HG03159 (cell line): Measurements from ENCODE around the gene CD1B.
"Not testable (repeated sequence)": the region's sequence is repeated elsewhere in the genome, so short reads cannot be mapped to it uniquely, and the experiment has no call there.

Experiments used
- ATAC-seq: cut with Tn5 transposase; IDR thresholded peaks from one replicate; pipeline ENCODE4 v1.9.1; 2021; ENCODE audit warnings: mild to moderate bottlenecking, moderate library complexity; ENCODE audit not compliant: unreplicated experiment

Gene CD1B

GRCh38 chr1:158331481-158332150 lies at the start of gene CD1B:
CD1B (minus strand) TSS chr1:158331531; CDS start chr1:158331423, 108 bp downstream.
- ATAC-seq = no peak

DNA sequence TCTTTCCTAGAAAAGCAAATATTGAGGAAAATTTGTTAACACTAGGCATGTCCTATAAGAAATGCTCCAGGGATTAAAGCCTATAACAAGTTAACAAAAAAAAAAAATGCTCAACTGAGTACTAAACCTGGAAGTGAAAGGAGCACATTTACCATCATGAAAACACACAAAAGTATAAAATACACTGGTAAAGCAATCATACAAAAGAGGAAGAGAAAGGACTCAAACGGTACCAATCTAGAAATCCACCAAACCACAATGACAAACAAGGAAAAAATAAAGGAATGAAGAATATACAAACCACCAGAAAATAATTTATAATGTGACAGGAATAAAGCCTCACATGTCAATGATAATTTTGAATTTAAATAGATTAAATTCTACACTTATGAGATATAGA lies 43.5 kb upstream of the CD1B start:
- ATAC-seq = no peak

- not testable (repeated sequence) for ATAC-seq
Observed at GRCh38 chr1:158374101-158374500, 42.8 kb upstream of the CD1B start.

DNA sequence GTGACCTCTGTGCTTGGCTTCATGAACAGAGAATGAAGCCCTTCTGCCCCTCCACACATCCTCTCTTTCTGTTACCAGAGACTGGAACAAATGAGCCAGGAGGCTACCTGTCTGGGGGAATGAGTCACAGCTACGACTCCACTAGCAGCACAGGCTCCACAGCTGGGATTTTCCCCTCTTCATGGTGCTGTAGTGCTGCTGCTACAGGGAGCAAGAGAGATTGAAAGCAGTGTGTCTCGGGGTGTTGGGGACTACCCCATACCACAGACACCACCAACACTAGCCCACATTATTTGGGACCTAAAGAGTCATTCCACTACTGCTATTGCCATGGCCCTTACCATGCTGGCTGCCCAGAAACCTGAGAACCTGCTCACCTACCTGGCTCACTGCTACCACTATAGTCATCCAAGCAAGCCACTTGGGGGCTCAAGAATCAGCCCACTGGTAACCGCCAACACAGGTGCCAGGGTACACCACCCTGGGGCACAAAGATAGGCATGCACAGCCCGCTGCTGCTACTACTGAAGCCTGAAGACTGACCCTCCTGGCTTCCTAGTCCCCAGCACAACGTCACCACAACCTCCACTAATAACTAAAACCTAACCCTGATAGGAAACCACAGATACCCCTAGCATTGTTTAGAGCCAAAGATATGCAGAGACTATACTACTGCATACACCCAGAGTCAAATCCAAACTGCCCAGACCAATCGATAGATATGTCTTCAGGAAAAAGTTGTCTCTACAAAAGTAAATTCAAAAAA lies 40.0 kb upstream of the CD1B start:
- peak; percentile 93 for ATAC-seq

DNA sequence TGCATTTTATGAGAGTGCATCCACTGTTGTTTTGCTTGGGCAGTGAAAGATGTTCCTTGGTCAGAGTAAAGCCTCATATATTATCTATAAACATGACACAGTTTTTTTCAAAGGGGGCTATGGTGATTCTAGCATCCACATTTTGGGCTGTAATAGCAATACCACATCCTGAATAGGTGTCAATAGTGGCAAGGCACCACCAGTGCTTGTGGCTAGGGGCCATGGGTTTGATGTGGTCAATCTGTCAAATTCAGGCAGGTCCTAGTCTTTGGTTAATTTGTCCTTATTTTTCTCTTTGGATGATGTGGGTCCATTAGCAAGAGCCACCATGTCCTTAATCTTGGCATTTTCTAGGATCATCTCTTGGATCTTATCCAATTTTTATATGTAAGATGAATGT lies 35.5 kb upstream of the CD1B start:
- ATAC-seq = no peak

GRCh38 chr1:158362941-158363340 lies 31.6 kb upstream of the CD1B start:
- no peak for ATAC-seq

GRCh38 chr1:158362482-158362881 lies 31.2 kb upstream of the CD1B start:
- ATAC-seq = no peak

DNA sequence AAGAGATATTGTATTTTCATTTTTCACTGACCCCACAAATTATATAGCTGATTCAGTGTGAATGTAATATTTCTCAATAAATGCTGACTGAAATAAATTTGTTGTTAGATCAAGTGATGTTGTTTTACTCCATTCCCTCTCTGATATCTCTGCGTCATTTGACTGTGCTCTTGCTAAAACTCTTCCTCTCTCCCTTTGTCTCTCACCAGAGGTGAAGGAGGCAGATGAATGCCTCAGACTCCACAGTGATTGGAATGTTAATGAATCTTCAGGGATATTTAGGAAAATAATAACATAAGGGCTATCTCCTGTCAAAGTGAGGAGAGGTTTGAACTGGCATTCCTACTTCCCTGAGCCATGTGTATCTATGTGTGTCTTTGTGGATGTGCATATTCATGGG lies 26.1 kb upstream of the CD1B start:
- ATAC-seq = no peak

DNA sequence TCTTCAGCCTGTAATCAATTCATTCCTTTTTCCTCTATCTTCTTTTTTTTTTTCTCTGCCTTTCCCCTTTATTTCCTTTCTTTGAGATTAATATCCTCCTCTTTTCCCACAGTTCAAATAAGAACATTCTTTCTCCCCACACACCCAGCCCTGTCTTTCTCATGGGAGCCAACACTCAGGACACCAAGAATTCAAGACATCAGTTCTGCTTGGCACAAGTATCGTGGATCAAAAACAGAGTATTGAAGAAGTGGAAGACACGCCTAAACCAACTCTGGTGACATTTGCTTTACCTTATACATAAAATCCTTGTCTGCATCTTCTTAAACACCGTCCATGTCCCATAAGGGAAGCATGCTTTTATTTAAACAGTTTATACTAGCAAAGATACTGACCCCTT lies 25.3 kb upstream of the CD1B start:
- no peak for ATAC-seq

DNA sequence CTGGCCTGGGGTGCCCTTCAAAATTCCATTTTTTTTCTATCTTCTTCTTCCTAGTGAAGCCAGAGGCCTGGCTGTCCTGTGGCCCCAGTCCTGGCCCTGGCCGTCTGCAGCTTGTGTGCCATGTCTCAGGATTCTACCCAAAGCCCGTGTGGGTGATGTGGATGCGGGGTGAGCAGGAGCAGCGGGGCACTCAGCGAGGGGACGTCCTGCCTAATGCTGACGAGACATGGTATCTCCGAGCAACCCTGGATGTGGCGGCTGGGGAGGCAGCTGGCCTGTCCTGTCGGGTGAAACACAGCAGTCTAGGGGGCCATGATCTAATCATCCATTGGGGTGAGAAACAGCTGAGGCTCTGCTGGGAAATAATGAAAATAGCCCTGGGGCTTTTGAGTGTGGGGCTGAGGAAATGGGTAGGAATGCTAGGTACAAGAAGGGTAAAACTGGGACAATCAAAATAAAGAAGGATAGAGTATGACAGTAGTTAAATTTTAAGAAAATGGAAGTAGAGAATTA lies 24.5 kb upstream of the CD1B start:
- ATAC-seq = no peak

DNA sequence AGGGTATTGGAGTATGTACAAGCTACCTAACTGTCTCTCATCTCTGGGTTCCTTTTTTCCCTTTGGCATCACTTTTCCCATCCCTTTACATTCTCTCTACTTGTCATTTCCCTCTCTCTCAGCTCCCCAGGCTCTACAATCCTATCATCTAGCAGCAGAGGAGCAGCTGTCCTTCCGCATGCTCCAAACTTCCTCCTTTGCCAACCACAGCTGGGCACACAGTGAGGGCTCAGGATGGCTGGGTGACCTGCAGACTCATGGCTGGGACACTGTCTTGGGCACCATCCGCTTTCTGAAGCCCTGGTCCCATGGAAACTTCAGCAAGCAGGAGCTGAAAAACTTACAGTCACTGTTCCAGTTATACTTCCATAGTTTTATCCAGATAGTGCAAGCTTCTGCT lies 22.9 kb upstream of the CD1B start:
- ATAC-seq = no peak

DNA sequence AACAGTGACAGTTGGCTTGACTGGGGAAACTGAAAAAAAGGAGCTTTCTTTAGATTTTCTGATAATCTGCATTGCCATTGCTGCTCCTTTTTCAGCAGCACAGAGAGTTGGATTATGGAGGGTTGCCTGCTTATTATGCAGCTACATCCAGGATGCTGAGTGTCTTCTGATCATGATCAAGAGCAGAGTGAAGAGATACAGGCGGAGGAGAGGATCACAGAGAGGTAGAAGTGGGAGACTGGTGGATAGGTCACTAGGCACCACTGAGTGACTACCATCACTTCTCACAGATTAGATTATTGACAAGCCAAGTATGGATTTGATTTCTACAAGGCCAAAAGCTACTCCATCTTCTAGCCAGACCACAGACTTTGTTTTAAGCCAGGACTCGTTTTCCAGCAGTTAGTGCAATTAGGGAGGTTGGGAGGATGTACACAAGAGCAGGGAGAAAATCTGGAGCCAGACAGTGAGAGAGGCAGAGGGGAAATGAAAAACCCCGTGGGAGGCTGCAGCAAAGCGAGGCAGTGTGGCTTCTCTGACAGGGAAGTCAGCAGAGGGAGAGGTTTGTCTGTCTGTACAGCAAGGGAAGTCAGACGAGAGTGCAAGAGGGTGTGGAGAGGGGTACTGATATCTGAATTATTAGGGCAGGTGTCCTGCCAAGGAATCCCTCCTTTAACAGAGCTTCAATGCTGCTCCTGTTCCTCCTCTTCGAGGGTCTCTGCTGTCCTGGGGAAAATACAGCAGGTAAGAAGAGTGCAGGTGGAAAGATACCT lies 22.2 kb upstream of the CD1B start, which contains the start of gene CD1E:
Gene CD1E (plus strand): TSS at position 592 of the 773 bp plus-strand sequence. CDS start 95 bp downstream, at position 687.
- no peak for ATAC-seq

DNA sequence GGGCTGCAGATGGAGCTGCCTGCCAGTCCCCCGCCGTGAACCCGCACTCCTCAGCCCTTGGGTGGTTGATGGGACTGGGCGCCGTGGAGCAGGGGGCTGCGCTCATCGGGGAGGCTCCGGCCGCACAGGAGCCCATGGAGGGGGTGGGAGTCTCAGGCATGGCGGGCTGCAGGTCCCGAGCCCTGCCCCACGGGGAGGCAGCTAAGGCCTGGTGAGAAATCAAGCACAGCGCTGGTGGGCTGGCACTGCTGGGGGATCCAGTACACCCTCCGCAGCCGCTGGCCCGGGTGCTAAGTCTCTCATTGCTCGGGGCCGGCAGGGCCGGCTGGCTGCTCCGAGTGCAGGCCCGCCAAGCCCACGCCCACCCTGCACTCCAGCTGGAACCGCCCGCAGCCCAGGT lies 17.6 kb upstream of the CD1B start:
- ATAC-seq = not testable (repeated sequence)

GRCh38 chr1:158336413-158336812 lies 5.1 kb upstream of the CD1B start:
- ATAC-seq = not testable (repeated sequence)

GRCh38 chr1:158335213-158335532 lies 3.8 kb upstream of the CD1B start:
- no peak for ATAC-seq

- ATAC-seq = no peak
Observed at GRCh38 chr1:158334526-158335212, 3.3 kb upstream of the CD1B start.

DNA sequence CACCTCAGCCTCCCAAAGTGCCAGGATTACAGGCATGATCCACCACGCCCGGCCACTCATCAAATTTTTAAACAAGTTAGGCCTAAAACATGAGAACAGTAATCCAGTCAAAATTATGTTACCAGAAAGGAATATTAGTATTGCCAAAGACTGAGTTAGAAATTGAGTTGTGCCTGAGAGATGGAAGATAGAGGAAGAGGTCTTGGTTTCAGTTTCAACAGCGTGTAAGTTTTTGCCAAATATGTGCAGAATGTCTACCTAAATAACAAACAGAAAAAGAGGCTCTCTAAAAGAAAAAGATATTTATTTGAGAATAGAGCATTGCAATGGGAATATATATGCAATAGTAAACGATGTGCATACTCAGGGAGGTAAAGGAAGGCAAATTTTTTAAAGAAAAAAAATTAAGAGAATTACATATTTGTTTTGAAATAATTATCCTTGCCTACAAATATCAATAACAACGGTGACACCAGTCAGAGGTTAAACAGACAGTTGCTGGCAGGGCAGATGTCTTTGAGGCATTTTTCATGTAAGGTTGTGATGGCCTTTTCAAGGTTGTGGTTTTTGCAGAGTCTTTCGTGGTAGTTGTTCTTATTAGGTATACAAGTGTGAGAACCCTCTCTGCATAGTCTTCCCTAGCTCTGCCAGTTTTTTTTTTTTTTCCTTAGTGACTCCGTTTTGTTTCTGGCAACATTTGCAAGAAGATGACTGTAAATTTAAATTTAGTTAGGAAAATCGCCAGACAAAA lies 2.2 kb upstream of the CD1B start:
- no peak for ATAC-seq

GRCh38 chr1:158331106-158331425 lies 265 bp downstream of the CD1B start:
- ATAC-seq = no peak

DNA sequence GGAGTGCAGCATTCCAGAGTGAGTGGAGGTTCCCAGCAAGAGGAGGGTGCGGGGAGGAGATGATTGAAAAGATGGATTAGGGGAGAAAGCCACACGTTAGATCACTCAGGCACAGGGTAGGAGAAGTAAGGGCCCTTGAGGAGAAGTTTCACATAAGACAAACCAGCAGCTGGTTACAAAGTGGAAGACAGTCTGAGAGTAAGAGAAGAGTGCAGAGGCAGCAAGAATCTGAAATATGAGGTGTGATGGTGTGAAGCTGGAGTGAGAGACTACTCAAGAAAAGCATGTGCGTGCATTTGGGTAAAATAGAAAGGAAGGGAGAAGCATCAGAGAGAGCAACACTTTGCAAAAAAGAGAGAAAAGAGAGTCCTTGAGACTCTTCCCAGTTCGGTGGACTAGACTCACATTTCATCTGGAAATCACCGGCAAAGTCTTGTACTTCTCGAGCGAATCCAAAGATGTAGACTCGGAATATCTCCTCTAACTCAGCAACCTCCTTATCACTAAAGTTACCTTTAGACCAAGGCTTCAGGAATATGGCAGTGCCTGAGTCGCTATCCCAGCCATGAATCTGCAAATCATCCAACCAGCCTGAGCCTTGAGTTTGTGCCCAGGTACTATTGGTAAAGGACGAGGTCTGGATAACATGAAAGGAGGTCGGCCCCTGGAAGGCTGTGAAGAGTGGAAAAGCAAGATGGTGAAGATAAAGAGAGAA lies 783 bp downstream of the CD1B start:
- no peak for ATAC-seq

- no peak for ATAC-seq
Observed at GRCh38 chr1:158329733-158330132, 1.6 kb downstream of the CD1B start.
